Ovary (tissue), 9 donors: Measurements from ENCODE around the gene GPR34. TPM values are rescaled to one million over a fixed set of nuclear protein-coding genes. Genes with fewer than 3 reads are reported as not detected.
"Not testable (repeated sequence)": the region's sequence is repeated elsewhere in the genome, so short reads cannot be mapped to it uniquely, and the experiment has no call there.

Source experiments
- DNase-seq, 5 donors: peaks; one replicate each; pipeline ENCODE4 v3.0.0-alpha.2; 2019 to 2020
- H3K27ac ChIP-seq, 2 donors: fragments of 200-600 bp; one replicate each; pipeline versions ENCODE4 v1.5.1 to v1.8.0; 2019 to 2022
- H3K27me3 ChIP-seq: fragments of 200-600 bp; one replicate; pipeline ENCODE4 v1.8.0; 2022
- H3K36me3 ChIP-seq: fragments of 200-600 bp; sonication (generic); one replicate; pipeline ENCODE4 v1.5.1; 2019
- H3K4me1 ChIP-seq: one replicate; pipeline ENCODE4 v1.8.1; 2013; ENCODE audit warnings: mild to moderate bottlenecking, moderate library complexity; ENCODE audit not compliant: insufficient read depth
- H3K4me3 ChIP-seq: fragments of 200-600 bp; sonication (generic); one replicate; pipeline ENCODE4 v1.5.1; 2017
- H3K9me3 ChIP-seq, 2 donors: fragments of 200-600 bp in 1 of 2; sonication (generic) in 1 of 2; one replicate each; pipeline versions ENCODE4 v1.5.1 to v1.8.1; 2013 to 2019; ENCODE audit warnings: mild to moderate bottlenecking in 1 of 2, moderate library complexity in 1 of 2
- CTCF ChIP-seq, 3 donors: fragments of 450-650 bp in 2 of 3; fragments of 200-600 bp in 1 of 3; IDR thresholded peaks; one replicate each; pipeline versions ENCODE4 v1.5.1 to v1.8.0; 2016 to 2022; ENCODE audit warnings: antibody characterized with exemption in 3 of 3, mild to moderate bottlenecking in 1 of 3
- EP300 ChIP-seq: sonication (generic); formaldehyde crosslinking; IDR thresholded peaks from one replicate; pipeline ENCODE4 v1.6.1; 2017; ENCODE audit warnings: antibody characterized with exemption
- POLR2A ChIP-seq: fragments of 450-650 bp; IDR thresholded peaks from one replicate; pipeline ENCODE4 v1.6.1; 2017; ENCODE audit warnings: antibody characterized with exemption, mild to moderate bottlenecking, moderate library complexity
- WGBS, 3 donors: extraction: QIAGEN DNeasy Blood & Tissue Kit in 1 of 3; methylation state at CpG; one replicate each; pipeline versions ENCODE4 v1.1.5 to v1.1.7; 2013 to 2017; 5-methylcytosine and 5-hydroxymethylcytosine counted together
- intact Hi-C, 4 donors: fragments of 100-400 bp; cut with DNase I; formaldehyde crosslinking; loops; one replicate each; pipeline versions ENCODE4 v1.11.0 to v1.15.1; 2022 to 2023
- polyA plus RNA-seq, 2 donors: library from polyadenylated mRNA; stranded (reverse); fragments of 200-250 nt in 1 of 2; fragments of 350-450 nt in 1 of 2; fragmentation: Illumina TruSeq in 1 of 2; extraction: RNeasy Lipid Tissue Mini Kit (QIAGEN cat#74804) in 1 of 2; gene quantifications; one replicate each; pipeline ENCODE4 v1.2.3, GENCODE V29; 2013 to 2014
- total RNA-seq, 7 donors: library from RNA; depleted of rRNA in 2 of 7; stranded (reverse); fragments of >200 nt in 2 of 7; fragmentation: NEBNext Ultra II Directional in 3 of 7; extraction: Animal tissue kit (Norgen Biotek cat#: 25700) in 3 of 7; gene quantifications; one replicate each; pipeline versions ENCODE4 v1.1.0 to v1.2.4, GENCODE V29; 2016 to 2023
- donor health status: DM: no; HTN: no; CAD: no; lungs with moderate emphysema.
- donor health status: DM: no; HTN: no; CAD: no.
- donor health status: Bipolar disorder and iron deficiency.
- donor health status: DM: yes; HTN: yes; CAD: no.
- donor health status: DM: no; HTN: no; CAD: no.
- donor health status: DM: yes; HTN: yes; CAD: no.

Gene GPR34
- total and polyA plus RNA-seq, 9 donors = 3.4 to 16.4 (median 5.5) TPM

GRCh38 chrX:41666251-41666650, 22.5 kb upstream of the GPR34 start:
- WGBS, 3 donors = 44 to 50% (median 46%) methylated on average over 1 of the region's 1 CpG
- Histone ChIP-seq H3K27ac (no peak overlapping the region), H3K36me3 (no peaks in the 10 kb centered on the region), H3K9me3 (no peaks in the 10 kb centered on the region), H3K27me3 (no peaks in the 10 kb centered on the region), H3K4me3 (no peak overlapping the region), H3K4me1 (no peaks in the 10 kb centered on the region)
- intact Hi-C loops = no loop called here
- DNase-seq = no peak
- TF ChIP-seq EP300 = no peak
- no peak for TF ChIP-seq POLR2A
- TF ChIP-seq CTCF (IDR thresholded peaks at IDR 0.05) = no peak

- Histone ChIP-seq H3K9me3 (no peaks in the 10 kb centered on the region), H3K4me1 (no peaks in the 10 kb centered on the region), H3K27me3 (no peaks in the 10 kb centered on the region), H3K27ac (no peak overlapping the region), H3K36me3 (no peaks in the 10 kb centered on the region), H3K4me3 (no peak overlapping the region)
- 79 to 87% (median 86%) methylated on average over 3 of the region's 3 CpGs for WGBS, 3 donors
- intact Hi-C loops = no loop called here
- TF ChIP-seq POLR2A (no peak), CTCF (IDR thresholded peaks at IDR 0.05) (no peak), EP300 (no peak)
- no peak for DNase-seq
These were observed 21.1 kb upstream of the GPR34 start for GRCh38 chrX:41667631-41668030.

- H3K4me3 ChIP-seq = no peak overlapping the region
- no peak for DNase-seq
- TF ChIP-seq CTCF (IDR thresholded peaks at IDR 0.05) (no peak), EP300 (no peak), POLR2A (no peak)
These were observed 18.7 kb upstream of the GPR34 start for GRCh38 chrX:41670112-41670511.

GRCh38 chrX:41671082-41671481, 17.7 kb upstream of the GPR34 start:
- intact Hi-C loops = no loop called here
- Histone ChIP-seq H3K9me3 (no peaks in the 10 kb centered on the region), H3K4me1 (no peaks in the 10 kb centered on the region), H3K4me3 (no peak overlapping the region), H3K27me3 (no peaks in the 10 kb centered on the region), H3K27ac (no peak overlapping the region), H3K36me3 (no peaks in the 10 kb centered on the region)
- no peak for DNase-seq
- TF ChIP-seq EP300 (no peak), CTCF (IDR thresholded peaks at IDR 0.05) (no peak)
- 82 to 93% (median 89%) methylated on average over 1 of the region's 1 CpG for WGBS, 3 donors

More at GRCh38 chrX:41670112-41670511, 18.7 kb upstream of the GPR34 start:
- Histone ChIP-seq H3K9me3 (no peaks in the 10 kb centered on the region), H3K36me3 (no peaks in the 10 kb centered on the region), H3K27me3 (no peaks in the 10 kb centered on the region), H3K27ac (no peak overlapping the region), H3K4me1 (no peaks in the 10 kb centered on the region)
- intact Hi-C loops = no loop called here

- H3K36me3 ChIP-seq = no peaks in the 10 kb centered on the region
- intact Hi-C loops = no loop called here
- TF ChIP-seq POLR2A (no peak), CTCF (IDR thresholded peaks at IDR 0.05) (no peak), EP300 (no peak)
These were observed 16.1 kb upstream of the GPR34 start for GRCh38 chrX:41672643-41673042.

GRCh38 chrX:41676361-41676760, 12.4 kb upstream of the GPR34 start:
- DNase-seq, intact Hi-C loops, H3K36me3 ChIP-seq, H3K4me3 ChIP-seq, H3K9me3 ChIP-seq, H3K27me3 ChIP-seq, H3K27ac ChIP-seq, H3K4me1 ChIP-seq: not testable (repeated sequence)
- WGBS, 3 donors = 84 to 89% (median 88%) methylated on average over 15 of the region's 15 CpGs

More at GRCh38 chrX:41672643-41673042, 16.1 kb upstream of the GPR34 start:
- no peak for DNase-seq
- Histone ChIP-seq H3K27ac (no peak overlapping the region), H3K9me3 (no peaks in the 10 kb centered on the region), H3K27me3 (no peaks in the 10 kb centered on the region), H3K4me3 (no peak overlapping the region), H3K4me1 (peaks cover 2% of the 10 kb centered on the region)
- 63 to 76% (median 68%) methylated on average over 1 of the region's 1 CpG for WGBS, 3 donors
